ENCODE data around the gene CCNF.

GRCh38 chr16:2449118-2449517, 19.9 kb downstream of the CCNF start:
- TF ChIP-seq POLR2A (IDR thresholded peaks at IDR 0.05): no peak
- no peak for TF ChIP-seq CTCF (IDR thresholded peaks at IDR 0.05)
